TTC549 (cell line): Measurements from ENCODE around the gene PTPN14.

Experiments
- FAIRE-seq: peaks from 2 replicates; lab custom pipeline; 2012; peaks lifted over from hg19 to GRCh38; lab: Jason Lieb, UNC

Gene PTPN14

DNA sequence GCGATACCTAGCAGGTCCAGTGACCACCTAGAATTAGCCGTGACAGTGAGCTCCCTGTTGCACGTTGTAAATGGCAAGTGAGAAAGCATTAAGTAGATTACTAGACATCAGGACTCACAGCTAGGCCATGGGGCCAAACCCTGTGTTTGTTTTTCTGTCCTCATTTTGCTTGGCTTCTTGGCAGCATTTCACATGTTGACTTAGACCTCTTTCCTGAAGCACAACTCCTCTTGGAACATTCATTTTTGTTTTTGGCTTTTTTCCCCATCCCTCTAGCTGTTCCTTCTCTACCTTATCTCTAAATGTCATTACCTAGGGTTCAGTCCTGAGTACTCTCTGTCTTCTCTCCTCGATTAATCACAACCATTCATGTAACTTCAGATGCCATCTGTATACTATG lies 16.9 kb upstream of the PTPN14 start:
- FAIRE-seq, result no peak

DNA sequence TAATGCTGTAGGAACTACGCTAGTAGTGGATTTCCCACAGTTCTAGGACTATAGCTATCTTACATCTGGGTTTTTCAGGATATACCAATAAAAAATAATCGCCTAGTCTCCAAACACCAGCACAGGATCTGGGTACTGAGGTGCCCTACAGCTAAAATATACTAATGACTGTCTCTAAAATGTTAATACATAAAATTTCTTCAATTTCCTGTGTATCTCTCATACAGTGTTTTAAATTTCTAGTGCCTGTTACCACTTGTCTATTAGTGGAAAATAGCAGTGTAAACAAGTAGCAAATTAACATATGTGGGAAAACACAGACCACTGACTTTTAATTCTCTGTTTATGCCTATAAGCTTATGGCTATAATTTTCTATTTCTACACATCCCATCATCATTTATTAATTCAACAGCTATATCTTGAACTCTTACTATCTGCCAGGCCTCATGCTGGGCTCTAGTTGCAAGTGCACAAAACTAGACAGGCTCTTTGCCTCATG lies 16.1 kb upstream of the PTPN14 start:
- FAIRE-seq, result no peak

DNA sequence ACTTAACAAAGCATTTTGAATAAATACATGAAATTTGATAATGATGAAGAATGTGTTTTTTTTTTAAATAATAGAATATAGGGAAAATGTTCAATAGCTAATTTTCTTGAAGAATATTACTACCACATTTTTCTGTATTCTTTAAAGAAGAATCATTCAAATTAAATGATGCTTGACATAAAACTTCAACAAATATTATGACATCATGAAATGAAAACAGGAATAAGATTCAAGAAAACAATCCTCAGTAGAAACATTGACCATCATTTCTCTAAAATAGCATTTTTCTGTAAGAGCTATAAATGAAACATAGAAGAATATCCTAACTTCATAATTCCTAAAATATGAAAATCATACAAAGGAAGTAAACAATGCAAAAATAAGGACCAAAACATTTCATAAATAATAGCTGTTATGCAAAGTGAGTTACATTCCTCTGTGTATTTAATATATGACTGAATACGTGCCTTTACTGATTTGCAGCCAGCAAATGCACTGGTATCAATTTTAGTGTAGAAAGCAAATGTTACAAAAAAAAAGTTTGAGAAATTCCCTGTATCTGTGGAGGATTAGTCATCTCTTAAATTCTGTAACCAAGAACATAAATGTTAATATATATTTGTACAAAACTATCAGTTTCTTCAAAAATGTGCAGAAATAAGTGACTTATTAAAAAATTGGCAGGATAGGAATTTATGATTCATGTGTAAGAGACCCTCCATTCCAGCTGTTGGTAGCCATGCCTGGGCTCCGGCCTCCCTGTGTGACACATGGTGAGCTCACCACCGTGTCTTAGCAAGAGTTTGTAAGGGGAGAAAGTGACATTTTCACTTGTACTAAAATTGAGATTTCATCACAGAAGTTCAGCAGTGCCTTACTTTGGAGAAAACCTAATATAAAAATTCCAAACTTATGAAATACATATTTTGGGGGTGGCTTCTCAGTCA lies 15.0 kb upstream of the PTPN14 start:
- FAIRE-seq, result peak; percentile 86

DNA sequence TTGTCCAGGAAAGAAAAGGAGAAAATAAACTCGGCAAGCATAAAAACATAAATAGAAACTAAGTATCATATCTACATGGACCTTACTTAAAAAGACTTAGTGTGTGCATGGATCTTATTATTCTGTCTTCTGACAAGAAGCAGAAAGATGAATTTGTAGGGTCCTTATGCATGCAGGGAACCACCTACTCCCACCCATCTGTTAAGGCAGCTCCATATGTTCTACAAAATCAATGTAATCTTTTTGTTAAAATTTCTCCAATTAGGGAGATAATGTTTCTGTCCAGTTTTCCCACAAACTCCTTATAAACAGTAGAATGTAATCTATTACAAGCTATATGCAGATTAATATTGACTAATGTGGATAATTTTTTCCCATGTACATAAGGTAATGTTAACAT lies 13.9 kb upstream of the PTPN14 start:
- FAIRE-seq, result no peak

DNA sequence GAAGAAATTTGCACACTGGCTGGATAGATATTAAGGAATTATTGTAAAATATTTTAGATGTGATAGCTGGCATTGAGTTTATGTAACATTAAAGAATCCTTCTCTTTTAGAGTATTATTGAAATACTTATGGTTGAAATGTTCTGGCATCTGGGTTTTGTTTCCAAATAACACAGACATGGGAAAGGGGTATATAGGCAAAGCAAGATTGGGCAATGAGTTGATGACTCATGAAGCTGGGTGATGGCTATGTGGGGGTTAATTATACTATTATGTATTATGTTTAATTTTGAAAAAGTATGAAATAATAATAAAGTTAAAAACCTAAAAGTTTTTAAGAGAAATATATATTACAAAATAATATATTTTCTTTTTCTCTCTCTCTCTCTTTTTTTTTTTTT lies 12.5 kb upstream of the PTPN14 start:
- FAIRE-seq, result peak; percentile 82

DNA sequence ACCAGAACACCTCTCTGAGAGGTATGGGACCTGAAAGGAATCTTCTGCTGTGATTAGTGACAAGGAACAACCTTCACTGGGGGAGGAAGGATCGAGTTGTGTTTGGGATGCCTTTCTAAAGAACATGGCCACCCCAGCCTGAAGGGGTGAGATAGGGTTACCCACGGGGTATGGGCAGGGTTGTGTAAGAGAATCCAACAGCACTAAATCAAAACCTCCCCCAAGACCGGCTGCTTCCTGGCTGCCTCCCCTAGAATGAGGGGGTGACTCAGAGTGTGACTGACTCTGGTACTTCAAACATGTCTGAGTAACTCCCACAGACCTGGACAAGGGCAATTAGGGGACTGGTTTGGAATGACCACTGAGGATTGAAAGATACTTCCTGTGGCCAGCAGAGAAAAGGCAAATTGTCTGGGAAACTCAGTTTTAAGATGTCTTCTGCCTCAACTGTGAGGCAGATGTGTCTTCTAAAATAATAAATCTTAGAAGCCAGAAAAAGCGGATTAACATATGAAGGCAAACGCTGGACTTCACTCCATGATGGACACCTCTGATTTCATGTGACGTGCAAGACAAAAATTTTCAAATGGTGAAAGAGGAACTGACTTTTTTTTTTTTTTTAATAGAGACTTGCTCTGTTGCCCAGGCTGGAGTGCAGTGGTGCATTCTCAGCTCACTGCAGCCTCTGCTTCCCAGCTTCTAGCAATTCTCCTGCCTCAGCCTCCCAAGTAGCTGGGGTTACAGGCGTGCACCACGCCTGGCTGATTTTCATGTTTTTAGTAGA lies 6.7 kb upstream of the PTPN14 start:
- FAIRE-seq, result no peak

DNA sequence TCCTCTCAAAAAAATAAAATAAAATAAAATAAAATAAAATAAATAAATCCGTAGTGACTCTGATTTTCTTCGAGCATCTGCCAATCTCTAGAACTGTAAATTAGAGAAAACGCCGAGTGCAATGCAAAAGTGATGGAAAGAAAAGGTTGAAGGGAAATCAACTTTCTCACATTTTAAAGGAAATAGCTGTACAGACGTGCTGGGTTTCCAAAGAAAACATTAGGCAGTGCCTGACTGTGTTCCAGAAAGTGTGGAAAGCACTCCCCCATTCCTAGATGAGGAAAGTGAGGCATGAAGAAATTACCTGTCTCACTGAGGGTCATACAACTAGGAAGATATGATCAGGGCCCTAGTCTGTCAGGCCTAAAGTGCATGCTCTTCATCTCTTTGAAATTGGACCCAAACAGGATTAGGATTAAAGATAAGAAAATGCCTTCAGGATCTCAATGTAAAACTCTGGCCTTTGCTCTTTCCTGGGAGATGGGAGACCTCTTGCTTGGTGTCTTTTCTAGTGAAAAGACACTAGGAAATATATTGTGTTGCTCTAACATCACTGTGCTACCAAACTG lies 1.8 kb upstream of the PTPN14 start:
- FAIRE-seq, result no peak

DNA sequence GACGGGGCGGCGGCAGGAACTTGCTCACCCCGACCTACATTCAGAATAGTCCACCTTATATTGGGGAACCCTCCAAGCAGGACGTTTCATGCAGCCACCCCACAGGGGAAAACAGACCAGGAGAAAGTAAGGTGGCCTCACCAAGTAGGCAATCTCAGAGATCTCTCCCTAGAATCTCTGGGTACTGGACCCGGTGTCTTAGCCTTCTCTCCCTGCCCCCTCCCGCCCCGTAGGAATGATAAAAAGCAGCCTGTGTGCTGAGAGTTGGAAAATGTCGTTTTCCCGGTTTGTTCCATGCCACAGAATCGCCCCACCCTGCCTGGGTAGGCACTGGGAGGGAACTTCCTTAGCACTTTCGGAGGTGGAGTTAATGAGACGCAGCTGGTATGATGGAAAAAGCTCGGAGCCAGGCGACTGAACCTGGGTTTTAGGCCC lies 789 bp upstream of the PTPN14 start:
- peak; percentile 92 for FAIRE-seq

DNA sequence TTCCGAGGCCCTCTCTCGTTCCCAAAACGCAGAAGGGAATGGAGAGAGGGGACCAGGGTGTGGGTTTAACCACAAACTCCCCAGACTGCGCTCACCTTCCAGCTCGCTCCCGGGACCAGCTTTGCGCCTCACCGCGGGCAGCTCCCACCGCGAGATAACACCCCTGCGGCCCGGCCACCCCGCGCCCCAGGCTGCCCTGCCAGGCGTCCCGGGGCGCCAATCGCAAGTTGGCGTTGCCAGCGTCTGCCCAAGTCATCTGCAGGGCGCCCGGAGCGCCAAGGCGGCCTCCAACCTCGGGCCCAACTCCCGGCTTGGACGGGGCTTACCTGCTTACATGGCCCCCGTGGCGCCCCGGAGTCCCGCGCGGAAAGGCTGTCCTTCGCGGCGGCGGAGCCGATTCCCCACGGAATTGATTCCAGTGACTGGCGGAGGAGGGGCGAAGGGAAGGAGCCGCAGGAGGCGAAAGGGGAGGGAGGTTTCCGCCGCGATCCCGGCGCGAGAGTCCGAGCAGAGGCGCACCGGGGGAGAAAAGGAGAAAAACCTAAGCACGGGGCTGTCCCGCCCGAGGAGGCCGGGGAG lies 456 bp downstream of the PTPN14 start:
- no peak for FAIRE-seq

DNA sequence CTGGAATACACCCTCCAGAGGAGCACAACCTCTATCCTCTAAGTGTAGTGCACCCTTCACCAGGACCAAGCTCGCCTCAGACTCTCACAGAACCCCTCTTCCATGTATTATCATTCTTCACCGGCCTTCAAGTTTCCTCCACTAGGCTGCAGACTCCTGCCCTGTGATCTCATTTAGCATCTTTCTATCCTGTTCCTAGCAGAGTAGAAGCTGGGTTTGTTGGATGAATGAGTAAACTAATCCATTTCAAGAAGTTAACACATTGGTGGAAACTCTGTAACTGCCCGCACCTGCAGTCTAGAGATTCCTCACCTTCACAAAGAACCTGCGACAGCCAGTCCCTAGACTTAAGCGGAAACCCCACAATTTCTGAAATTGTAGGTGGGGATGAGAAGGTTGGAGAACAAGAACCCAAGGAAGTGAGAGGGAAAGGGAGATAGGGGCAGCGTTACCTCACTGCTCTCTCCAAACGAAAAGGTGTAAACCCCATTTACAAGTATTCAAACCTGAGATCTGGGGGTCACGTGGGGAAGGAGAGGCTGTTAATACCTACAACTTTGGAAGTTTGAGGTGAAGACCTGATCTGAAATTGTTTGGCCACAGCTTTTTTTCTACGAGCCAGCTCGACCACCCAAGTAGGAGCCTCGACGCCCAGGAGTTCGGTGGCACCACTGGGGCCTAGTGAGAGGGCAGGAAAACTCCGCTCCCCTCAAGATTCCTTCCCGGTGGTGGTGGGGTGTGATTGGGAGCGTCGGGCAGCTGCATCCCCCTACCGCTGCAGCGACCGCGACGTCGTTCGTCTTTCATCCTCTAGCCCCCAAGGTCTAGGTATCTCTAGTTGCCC lies 1.2 kb downstream of the PTPN14 start:
- FAIRE-seq, result peak; percentile 63

DNA sequence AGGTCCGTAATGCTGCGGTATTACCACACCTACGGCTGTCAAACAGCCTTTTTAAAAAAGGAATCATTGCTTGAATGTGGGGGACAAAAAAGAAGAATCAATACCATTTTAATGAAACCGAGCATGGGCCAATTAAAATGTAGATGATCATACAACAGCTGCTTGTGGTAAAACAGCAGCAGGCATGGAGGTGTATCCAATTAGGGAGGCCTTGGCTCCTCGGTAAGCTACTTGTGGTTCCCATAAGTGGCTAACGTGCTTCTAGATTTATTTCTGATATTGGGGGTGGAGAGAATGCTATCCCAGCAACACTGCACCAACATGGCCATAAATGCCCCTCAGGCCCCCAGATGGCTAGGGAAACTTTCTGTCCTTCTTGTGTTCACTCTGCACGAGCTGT lies 1.8 kb downstream of the PTPN14 start:
- no peak for FAIRE-seq

DNA sequence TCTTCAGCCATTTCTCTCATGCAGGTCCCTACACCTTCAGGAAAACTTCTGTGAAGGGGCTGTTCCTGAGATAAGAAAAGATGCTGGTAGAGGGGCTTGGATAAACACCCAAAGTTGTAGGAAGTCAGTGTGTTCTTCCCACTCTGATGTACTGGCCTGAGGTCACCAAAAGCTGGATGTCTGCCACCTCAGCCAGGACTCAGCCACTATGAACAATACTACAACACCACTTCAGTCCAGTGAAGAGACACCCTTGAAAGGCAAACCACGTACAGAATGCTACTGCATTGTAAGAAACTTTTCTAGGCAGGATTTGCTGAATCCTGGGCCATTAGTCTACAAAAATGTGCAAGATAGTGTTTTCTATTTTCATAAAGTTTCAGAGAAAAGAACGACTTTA lies 2.4 kb downstream of the PTPN14 start:
- FAIRE-seq, result no peak

DNA sequence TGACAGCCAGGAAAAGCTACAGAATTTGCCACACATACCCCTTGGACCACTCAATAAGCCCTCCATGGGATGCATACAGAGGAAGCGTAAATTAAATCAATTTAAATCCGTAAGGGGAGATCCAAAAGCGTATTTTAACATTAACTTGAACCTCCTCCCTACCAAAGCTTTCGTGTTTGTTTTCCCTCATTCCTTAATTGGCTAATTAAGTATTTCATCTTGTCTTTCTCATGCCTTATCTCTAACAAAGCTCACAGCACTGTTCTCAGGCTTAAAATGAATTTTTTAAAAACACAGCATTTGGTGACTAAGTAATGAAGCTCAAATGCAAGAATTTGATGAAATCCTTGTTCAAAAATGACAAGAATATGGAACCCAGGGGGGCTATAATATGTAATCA lies 3.1 kb downstream of the PTPN14 start:
- no peak for FAIRE-seq

DNA sequence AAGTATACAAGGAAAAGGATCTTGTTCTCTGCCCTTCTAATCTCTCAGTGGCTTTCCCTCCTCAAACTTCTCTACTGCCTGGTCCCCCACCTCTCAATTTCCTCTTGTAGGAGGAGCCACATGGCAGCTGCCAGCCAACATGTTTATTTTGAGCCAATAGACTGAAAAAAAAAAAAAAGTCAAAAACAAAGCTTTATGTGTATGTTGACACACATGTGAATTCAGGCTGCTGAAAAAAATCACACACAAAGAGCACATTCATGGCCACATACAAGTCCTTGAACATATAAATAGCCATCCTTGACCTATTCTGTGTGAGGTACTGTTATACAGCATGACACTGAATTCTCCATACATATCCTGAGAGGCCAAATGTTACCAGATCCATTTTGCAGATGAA lies 3.7 kb downstream of the PTPN14 start:
- no peak for FAIRE-seq

DNA sequence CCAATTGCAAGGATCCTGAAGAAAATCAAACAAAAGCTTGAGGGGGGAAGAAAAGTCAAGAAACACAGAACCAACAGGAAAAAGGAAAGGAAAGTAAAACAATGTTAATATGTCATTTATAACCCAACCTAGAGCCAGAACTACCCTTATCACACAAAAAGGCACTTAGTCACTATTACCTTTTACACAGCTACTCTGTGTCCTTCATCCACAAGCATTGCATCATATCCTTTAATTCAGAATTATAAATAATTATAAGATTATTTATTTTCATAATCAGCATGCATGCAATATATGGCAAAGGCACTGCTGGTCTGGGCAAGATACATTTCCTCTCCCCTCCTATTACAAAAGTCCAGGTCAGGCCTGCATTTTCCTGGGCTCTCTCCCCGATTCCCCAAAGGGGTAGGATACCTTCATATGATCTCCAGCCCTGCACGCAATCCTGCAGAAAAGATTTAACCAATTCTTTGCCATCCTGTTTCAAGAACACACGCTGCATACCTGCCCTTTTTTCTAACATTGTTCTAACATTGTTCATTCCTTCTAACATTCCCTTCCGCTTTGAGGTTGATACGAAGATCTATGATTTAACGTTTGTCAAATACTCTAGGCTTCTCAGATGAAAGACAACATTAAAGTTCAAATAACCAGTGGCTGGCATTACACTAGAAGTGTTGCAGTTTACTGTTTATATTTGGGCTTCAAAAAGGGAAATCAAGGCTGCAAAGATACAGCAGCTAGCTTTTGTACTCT lies 4.3 kb downstream of the PTPN14 start:
- FAIRE-seq, result no peak

DNA sequence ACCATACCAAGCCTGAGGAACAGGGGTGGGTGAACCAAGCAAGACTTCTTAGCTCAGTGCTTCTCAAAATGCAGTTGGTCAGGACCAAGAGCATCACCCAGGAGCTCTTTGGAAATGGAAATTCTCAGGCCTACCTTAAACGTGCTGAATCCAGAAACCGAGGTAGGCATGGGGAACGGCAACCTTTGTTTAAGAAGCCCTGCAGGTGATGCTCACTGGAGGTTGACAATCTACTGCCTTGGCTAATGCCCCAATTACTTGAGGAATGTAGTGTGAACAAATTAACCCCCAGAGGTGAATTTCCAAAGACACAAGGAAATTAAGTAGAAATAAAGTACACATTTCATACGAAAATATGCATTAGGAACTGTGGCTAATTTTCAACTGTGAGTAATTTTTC lies 5.3 kb downstream of the PTPN14 start:
- no peak for FAIRE-seq

DNA sequence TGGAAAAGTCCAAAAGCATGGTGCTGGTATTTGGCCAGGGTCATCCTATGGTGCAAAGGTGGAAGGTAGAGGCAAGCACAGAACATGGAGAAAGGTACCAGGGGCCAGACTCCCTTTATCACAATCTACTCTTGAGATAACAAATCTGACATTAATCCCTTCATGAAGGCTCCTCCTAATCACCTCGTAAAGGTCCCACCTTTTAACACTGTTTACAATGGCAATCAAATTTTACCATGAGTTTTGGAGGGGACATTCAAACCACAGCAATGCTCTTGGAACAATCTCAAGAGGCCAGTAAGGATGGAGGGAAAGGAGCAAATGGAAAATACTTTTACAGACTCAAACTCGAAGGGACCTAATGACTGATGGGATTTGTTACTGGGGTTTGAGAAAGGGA lies 6.1 kb downstream of the PTPN14 start:
- no peak for FAIRE-seq

DNA sequence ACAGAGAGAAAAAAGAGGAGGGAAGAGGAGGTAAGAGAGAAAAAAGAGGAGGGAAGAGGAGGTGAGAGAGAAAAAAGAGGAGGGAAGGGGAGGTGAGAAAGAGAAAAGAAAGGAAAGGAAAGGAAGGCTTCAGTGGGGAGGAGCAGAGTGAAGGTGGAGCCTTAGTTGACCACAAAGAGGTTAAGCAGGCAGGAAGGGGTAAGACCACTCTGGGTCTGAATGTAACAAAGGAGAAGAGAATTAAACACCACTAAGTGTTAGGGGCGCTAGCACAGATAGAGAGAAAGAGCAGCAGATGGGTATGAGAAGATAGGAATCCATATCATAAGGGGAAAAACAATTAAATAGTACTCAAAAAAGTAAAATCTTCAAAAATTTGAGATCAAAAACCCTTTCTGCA lies 6.6 kb downstream of the PTPN14 start:
- no peak for FAIRE-seq

DNA sequence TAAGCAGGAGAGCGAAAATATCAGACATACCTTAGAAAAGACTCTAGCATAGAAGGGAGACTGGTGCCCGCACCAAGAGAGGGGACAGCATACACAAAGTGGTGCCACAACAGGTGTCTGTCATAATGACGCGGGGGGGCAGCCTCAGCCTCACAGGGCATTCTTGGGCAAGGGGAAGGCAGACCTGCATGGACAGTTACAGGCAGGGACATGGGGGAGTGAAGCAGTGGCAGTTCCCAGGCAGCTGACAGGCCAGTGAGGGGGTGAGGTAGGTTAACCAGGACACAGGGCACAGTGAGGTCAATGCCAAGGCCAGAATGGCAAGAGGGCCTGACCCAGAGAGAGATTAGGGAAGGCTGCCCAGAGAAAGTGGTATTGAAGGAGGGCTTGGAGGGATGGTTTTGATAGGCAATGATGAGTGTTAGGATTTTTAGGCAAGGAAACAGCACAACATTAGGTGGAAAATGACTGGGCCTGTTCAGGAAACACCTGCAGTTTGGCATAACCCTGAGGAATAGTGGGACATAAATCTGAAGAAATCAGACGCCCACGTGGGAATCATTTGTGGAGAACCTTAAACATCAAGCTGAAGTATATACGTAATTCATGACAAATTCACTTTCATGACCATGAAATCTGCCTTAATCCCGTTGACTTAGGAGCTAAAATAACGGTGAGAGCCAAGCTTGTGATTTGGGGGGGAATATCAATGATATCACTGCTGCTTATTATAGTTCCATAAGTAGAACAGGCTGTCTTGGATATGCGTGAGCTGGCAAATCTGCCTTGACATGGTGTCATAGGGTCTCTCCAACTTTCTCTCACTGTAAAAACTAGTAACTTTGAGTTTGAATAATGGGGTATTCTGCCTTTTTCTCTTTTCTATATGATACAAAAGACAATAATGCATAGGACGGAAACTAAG lies 8.9 kb downstream of the PTPN14 start:
- no peak for FAIRE-seq

DNA sequence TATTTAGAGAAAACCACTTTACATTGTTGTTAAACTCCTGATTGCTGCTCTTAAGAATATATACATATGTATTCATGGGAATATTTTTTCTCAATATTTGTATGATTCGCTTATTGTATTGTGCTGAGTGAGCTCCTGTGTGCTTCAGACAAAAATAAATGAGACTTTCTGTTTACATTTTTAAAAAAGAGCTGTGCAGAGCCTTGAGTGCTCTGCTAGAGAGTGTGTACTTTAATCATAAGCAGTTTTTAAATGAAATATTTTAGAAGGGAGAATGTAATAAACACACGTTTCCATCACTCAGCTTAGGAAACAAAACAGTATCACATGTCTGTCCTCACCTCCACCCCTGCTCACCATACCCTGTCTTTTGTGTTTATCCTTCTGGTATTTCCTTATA lies 9.7 kb downstream of the PTPN14 start:
- no peak for FAIRE-seq
